WTC11 (cell line): ENCODE data around the gene TRIOBP.

Source experiments
- HMGA2 ChIP-seq: fragments of 250-450 bp; sonication (Bioruptor Pico); IDR thresholded peaks from 2 replicates; pipeline ENCODE4 v1.4.0; 2021; ENCODE audit warnings: mild to moderate bottlenecking, moderate library complexity
- MXD4 ChIP-seq: fragments of 250-450 bp; sonication (Bioruptor Pico); IDR thresholded peaks from 2 replicates; pipeline ENCODE4 v1.8.0; 2021; ENCODE audit warnings: mild to moderate bottlenecking, moderate library complexity, borderline replicate concordance
- SOX15 ChIP-seq: fragments of 250-450 bp; sonication (Bioruptor Pico); IDR thresholded peaks from 2 replicates; pipeline ENCODE4 v1.9.0; 2021; ENCODE audit warnings: mild to moderate bottlenecking
- SP1 ChIP-seq: sonication (generic); formaldehyde crosslinking; conservative IDR thresholded peaks from 2 replicates; pipeline ENCODE4 v1.8.1; 2022; ENCODE audit warnings: missing genetic modification reagents
- TF ChIP-seq, protein P1 (sequence below): sonication (generic); formaldehyde crosslinking; IDR thresholded peaks from 2 replicates; pipeline ENCODE4 v1.8.1; 2023; ENCODE audit warnings: mild to moderate bottlenecking, missing genetic modification reagents, moderate library complexity
- TF ChIP-seq, protein P2 (sequence below): sonication (generic); formaldehyde crosslinking; IDR thresholded peaks from 2 replicates; pipeline ENCODE4 v1.8.0; 2022; ENCODE audit warnings: mild to moderate bottlenecking, missing genetic modification reagents
- TF ChIP-seq, protein P3 (sequence below): fragments of 200-600 bp; IDR thresholded peaks from 2 replicates; pipeline ENCODE4 v1.8.0; 2022; ENCODE audit warnings: antibody characterized with exemption

DNA sequence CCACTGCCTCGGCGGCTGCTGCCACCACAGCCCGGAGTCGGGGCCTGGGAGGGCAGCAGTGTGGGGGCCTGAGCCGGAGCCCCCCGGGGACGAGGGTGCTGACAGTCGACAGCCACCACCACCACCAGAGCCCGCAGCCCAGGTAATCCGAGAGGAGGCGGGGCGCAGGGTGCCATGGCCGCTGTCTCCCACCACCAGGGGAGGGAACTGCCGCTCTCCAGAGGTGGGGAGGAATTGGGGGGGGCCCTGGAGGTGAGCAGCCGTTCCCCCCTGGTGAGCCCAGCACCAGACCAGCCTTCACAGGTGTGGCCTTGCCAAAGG lies 12.6 kb downstream of the TRIOBP start:
- TF ChIP-seq, protein P1, sequence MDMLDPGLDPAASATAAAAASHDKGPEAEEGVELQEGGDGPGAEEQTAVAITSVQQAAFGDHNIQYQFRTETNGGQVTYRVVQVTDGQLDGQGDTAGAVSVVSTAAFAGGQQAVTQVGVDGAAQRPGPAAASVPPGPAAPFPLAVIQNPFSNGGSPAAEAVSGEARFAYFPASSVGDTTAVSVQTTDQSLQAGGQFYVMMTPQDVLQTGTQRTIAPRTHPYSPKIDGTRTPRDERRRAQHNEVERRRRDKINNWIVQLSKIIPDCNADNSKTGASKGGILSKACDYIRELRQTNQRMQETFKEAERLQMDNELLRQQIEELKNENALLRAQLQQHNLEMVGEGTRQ (CRISPR knock-in tag), result no peak
- TF ChIP-seq MXD4 (CRISPR knock-in tag) (no peak), SOX15 (CRISPR knock-in tag) (no peak), HMGA2 (CRISPR knock-in tag) (no peak), SP1 (CRISPR knock-in tag) (no peak)
- TF ChIP-seq, protein P2, sequence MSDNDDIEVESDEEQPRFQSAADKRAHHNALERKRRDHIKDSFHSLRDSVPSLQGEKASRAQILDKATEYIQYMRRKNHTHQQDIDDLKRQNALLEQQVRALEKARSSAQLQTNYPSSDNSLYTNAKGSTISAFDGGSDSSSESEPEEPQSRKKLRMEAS (CRISPR knock-in tag), result no peak
- TF ChIP-seq, protein P3, sequence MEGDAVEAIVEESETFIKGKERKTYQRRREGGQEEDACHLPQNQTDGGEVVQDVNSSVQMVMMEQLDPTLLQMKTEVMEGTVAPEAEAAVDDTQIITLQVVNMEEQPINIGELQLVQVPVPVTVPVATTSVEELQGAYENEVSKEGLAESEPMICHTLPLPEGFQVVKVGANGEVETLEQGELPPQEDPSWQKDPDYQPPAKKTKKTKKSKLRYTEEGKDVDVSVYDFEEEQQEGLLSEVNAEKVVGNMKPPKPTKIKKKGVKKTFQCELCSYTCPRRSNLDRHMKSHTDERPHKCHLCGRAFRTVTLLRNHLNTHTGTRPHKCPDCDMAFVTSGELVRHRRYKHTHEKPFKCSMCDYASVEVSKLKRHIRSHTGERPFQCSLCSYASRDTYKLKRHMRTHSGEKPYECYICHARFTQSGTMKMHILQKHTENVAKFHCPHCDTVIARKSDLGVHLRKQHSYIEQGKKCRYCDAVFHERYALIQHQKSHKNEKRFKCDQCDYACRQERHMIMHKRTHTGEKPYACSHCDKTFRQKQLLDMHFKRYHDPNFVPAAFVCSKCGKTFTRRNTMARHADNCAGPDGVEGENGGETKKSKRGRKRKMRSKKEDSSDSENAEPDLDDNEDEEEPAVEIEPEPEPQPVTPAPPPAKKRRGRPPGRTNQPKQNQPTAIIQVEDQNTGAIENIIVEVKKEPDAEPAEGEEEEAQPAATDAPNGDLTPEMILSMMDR, result no peak
